GM19025 (cell line): ENCODE data around the gene GLRA1.

Source experiments
- ATAC-seq: cut with Tn5 transposase; IDR thresholded peaks from one replicate; pipeline ENCODE4 v1.9.1; 2021; ENCODE audit warnings: mild to moderate bottlenecking, low read depth, moderate library complexity; ENCODE audit not compliant: unreplicated experiment

The GLRA1 gene

DNA sequence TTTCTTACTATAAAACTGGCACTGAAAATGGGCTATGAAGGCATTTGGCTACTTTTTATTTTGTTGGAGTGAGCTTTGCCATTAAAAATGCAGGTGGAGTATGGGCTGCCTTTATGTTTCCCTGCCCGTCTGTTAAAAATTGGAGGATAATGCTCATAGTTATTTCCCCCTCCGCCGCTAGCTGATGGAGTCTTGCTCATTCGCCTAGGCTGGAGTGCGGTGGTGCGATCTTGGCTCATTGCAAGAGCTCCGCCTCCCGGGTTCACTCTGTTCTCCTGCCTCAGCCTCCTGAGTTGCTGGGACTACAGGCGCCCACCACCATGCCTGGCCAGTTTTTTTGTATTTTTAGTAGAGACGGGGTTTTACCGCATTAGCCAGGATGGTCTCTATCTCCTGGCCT is 144.3 kb downstream of the GLRA1 start:
- no peak for ATAC-seq

DNA sequence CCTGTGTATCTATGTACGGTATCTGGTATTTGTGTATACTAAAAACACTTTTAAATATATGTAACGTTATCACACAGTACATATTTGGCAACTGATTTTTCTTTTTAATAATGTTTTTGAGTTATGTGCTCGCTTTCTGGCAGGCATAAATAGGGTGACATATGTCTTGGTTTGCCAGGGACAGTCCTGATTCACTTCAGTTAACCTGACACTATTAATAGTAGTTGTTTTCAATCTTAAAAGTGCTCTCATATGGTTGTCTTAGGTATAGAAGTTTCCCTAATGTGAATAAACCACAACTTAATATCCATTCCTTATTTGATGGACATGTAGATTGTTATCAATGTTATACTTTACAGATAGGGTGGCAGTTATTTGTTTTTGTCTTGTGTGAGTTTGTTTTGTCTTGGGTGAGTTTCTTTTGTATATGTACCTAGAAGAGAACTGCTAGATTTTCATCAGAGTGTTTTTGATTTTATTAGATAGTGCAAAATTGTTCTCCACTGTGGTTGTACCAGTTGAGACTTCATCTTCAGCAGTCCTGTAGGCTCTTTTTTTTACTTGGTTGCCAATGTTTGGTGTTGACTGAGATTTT is 145.0 kb downstream of the GLRA1 start:
- no peak for ATAC-seq

- no peak for ATAC-seq
Observed at GRCh38 chr5:151775025-151775606, 149.5 kb downstream of the GLRA1 start.

GRCh38 chr5:151773951-151774350 is 150.7 kb downstream of the GLRA1 start:
- no peak for ATAC-seq

DNA sequence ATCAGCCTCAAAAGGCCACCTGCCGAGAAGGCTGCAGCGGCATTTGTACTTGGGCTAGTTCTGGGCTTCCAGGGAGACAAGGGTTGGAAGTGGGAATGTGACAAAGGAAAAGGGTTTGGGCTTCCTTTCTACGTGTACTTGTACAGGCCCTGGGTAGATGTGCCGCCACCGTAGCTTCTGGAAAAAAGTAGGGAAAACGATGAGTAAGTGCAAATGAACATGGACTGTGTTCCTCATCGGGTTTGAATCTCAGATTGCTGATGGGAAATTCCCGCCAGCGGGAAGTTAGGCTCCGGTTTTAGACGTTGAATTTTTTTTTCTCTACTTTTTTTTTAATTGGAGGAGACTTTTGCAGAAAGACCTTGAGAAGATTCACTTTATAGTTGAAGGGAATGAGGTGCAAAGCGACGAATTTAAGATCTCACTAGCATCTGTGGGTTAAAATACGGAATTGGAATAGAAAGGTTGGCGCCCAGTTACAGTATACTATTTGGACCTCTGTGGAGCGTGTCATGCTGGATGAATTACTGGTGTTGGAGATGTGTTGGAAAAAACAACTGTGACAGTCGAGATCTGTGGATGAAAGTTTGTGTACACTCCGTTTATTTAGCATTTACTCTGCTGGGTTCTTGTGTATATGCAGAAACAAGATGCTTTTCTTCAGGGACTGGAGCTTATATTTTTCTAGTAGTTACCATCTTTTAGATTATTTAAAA is 151.6 kb downstream of the GLRA1 start:
- ATAC-seq, result no peak
